Erythroblast (primary cell): Measurements from ENCODE around the gene C1orf116.

Source experiments
- DNase-seq, 2 experiments: peaks; one replicate each; lab custom pipeline; 2025; lab: John Stamatoyannopoulos, UW
- GATA1 ChIP-seq: IDR thresholded peaks from 2 replicates; pipeline ENCODE4 v1.6.1; 2011; ENCODE audit warnings: low read depth, mild to moderate bottlenecking, control low read depth, low read length, moderate library complexity
- POLR2A ChIP-seq: IDR thresholded peaks from 2 replicates; pipeline ENCODE4 v1.6.1; 2011; ENCODE audit warnings: mild to moderate bottlenecking, low read length

The C1orf116 gene

DNA sequence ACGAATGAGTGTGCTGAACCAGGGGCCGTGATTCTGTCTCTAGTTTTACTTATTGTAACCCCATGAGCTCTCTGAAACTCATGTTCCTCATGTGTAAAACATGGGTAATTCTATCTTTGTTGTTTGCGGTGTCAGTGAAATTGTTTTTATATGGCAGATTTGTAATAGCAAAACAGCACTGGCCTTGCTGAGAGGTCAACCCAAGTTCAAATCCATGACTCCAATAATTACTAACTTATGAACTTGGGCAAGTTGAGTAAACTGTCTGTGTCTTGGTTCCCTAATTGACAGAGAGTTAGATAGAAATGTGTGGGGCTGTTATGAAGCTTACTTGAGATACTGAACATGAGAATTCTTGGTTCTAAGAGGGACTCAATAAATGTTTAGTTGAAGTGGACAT lies 17.8 kb downstream of the C1orf116 start:
- TF ChIP-seq POLR2A (no peak), GATA1 (no peak)
- DNase-seq: no peak

DNA sequence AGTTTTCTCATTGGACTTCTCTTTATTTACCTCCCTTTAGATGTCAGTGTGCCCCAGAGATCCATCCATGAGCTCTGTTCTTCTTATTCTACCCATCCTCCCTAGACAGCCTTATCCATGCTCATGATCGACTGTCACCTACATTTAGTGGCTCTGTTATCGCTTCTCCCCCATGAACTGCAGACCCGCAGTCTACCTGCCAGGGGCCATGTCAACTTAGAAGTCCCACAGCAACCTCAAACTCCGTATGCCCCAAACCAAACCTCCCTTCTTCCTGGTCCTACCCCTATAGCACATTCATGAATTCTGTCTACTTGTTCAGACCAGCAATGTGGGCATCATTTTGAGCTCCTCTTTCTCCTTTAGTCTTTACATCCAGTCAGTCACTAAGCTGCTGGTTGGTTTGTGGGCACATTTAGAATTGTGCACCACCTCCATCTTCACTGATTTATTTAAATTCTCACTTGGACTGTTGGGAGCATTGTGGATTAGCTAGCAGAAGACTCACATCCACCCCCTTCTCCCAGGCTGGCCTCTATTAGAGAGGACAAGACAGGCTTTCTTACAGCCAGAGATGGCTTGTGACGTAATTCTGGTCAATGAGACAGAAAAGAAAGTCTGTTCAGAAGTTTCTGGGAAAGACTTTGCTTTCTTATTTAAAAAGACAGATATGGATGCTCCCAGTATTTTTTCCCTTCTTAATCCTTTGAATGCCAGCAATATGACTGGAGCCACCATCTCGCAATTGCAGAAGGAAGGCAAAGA lies 19.1 kb downstream of the C1orf116 start:
- no peak for DNase-seq
- TF ChIP-seq POLR2A (no peak), GATA1 (no peak)

DNA sequence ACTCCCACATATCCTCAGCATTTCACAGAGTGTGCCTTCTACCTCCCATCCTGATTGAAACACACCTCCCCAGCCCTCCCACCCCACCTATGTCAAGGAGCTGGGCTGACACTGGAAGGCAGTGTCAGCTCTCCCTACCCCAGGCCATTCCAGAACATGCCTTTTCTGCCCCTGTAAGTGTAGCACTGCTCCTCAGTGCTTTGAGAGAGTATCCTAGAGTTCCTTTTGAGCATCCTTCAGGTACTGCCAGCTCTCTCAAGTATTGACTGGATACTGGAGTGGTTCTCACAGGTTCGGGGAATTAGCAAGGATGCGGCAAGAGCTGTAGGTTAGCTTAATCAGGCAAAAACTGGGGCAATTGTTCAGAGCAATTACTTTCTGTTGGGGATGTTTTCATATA lies 21.8 kb downstream of the C1orf116 start:
- TF ChIP-seq GATA1 (no peak), POLR2A (no peak)
- DNase-seq: no peak

DNA sequence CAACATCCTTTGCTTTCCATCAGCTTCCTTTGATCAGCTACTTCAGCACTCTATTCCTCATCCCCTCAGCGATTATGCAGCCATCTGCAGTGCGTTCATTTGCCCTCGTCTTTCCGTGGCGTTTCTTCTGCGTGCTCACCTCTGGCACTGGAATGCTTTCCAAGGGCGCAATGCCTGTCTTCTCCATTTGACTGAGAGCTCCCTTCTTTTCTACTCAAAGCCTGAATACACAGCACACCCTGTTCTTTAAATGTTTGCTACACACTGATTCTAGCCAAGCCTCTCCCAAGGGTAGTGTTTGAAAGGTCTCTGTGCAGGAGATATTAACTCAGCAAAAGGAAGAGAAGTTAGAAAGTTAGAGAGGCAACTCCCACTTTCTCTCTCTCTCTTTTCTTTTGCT lies 22.6 kb downstream of the C1orf116 start:
- TF ChIP-seq GATA1 (no peak), POLR2A (no peak)
- DNase-seq: no peak

DNA sequence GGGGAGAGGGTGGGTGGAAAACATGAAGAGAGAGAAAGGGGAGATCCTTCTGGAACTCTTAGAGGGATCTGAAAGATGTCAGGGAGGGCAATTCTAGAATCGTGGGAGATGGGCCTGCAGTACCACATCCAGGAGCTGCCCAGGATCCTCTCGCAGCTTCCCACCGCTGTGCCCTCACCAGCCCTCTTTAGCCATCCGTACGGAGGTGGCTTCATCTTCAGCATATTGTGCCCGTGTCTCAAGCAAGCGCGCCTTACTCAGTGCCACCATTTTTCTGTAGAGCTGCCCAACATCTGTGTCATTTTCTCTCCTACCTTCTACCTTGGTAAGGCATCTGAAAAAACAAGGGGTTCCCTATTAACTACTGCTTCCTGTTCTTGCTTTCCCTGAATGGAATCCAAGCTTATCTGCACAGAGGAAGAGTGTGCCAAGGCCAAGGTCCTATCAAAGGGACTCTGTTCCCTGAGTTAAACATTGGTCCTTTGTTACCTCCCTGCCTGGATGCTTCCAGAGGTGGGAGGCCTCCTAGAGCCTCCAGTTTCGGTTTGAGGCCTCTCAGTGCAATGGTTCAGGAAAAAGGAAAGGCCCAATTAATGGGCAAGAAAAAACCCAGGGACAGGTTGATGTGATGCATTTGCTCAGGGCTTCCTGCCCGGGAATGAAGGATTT lies 23.2 kb downstream of the C1orf116 start:
- no peak for DNase-seq
- TF ChIP-seq POLR2A: no peak

DNA sequence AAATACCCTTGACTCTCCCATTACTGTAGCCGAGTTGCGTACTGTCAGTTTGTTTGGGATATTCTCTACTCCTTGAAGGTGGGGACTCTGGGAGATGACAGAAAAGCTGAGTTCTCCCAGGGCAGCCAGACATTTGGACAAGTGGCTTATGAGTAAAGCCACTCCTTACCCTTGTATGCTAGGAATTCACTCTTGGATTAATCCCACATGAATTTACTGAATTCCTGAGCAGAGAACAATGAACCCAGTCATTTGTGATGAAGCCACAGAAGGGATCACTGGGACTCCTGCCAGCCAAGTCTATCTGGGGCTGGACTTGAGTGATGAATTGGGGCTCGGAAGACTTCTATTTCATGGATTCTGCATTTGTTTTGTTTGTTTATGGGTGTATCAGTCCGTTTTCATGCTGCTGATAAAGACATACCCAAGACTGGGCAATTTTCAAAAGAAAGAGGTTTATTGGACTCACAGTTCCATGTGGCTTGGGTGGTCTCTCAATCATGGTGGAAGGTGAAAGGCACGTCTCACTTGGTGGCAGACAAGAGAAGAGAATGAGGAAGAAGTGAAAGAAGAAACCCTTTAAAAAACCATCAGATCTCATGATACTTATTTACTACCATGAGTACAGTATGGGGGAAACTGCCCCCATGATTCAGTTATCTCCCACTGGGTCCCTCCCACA lies 25.1 kb downstream of the C1orf116 start:
- TF ChIP-seq GATA1 (no peak), POLR2A (no peak)
- no peak for DNase-seq

DNA sequence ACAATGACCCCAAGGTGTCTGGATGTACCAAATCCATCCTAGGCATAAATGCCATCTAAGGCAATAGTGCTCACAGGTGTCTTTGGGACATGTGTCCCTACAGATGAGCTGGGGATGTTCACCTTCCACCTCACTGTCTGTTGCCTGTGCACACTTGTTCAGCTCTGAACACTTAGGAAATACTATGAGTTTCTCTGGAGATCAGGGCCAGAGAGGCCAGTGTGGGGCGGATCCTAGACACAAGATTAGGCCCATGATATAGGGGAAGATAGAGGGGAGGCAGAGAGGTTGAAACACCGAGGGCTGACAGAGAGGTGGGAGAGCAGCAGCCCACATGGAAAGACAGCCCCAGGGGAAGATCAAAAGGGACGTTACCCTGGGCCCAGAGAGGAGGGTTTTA lies 25.6 kb downstream of the C1orf116 start:
- TF ChIP-seq GATA1 (no peak), POLR2A (no peak)
- DNase-seq: peak in 1 of 2 experiments; percentile 14

DNA sequence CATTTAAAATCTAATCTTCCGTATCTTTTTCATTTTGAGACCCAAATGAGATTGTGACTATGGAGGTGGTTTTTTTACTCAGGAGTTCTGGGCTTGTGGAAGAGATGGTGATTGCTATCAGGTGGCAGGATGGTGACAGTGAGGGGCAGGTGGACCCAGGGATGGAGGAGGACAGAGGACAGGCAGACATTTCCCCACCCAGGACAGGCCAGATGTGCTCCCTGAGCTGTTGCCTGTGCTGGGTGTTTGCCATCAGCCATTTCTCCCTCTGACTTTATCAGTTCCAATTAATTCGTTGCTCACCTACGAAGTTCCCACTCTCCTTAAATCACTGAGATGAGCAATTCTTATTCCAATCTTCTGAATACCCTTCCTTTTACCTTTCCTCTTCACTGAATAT lies 26.5 kb downstream of the C1orf116 start:
- TF ChIP-seq POLR2A (no peak), GATA1 (no peak)
- DNase-seq: no peak

DNA sequence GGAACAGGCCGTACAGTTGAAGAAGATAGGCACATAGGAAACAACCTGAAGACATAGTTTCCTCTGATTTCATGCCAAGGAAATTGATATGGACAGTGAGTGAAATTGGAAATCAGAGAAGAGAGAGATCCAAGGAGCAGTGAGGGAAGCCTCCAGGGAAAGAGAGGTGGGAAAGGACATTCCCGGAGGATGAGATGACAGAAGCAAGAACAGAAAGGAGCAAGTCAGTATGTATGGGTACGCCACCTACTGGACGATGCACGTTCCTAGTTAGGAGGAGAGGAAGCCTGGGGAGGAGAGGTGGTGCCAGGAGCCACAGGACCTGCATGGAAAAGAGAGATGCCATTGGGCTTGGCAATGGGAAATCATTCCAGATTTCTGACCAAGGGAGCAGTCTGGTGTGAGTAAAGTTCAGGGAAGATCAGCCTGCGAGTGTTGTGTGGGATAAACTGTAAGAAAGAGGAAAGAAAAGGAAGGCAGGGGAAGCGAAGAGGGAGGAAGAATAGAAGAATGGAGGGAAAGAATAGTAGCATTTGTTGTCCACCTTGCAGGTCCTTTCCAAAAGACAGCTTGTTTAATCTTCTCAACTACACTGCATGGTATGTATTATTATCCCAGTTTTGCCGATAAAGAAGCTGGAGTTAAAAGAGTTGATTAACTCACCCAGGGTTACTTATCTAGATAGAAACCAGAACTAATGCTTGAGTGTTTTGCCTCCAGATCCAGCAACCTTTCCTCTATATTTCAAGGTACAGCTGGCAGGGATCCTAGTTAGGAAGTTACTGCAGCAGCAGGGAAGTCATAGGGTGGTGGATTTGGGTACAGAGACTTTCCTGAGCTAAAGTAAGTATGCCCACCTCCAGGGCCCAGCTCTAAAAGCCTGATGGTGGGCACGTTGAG lies 27.4 kb downstream of the C1orf116 start:
- TF ChIP-seq POLR2A (no peak), GATA1 (no peak)
- DNase-seq: peak; percentile 59 to 77

DNA sequence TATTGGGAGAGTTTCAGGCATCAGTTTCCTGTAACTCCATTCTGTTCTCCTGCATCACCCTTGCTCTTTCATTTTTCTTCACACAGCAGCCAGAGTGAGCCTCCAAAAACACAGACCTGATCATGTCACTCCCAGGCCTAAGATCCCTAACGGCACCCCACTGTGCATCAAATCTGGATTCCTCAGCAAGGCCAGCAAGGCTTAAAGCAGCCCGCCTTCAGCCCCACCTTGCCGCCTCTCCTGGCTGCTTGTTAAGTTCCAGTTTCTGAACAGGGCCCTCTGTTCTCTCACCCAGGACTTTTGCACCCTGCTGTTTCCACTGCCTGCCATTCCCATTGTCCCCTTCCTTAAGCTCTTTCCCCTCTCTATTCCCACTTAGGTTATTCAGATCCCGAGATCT lies 29.3 kb downstream of the C1orf116 start:
- TF ChIP-seq POLR2A: no peak
- TF ChIP-seq GATA1: no peak
- DNase-seq: no peak

DNA sequence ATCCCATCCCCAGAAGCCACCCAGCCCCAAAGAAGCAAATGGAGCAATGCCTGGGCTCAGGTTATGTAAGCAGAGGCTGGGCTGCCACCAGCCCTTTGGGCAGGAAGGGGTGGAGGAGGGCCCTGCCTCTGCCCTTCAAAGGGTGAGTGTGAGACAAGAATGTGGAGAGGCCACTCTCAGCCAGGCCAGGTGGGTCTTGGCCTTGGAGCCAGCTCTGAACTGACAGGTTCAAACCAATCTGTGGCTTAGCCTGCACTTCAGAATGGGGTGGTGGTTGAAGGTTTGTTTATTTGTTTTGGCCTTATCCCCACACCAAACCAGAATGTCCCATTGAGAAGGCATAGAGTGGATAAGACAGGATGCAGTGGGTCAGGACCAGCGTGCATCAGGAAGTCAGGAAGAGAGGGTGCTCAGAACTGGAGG lies 29.8 kb downstream of the C1orf116 start:
- no peak for DNase-seq
- no peak for TF ChIP-seq GATA1
- TF ChIP-seq POLR2A: no peak

DNA sequence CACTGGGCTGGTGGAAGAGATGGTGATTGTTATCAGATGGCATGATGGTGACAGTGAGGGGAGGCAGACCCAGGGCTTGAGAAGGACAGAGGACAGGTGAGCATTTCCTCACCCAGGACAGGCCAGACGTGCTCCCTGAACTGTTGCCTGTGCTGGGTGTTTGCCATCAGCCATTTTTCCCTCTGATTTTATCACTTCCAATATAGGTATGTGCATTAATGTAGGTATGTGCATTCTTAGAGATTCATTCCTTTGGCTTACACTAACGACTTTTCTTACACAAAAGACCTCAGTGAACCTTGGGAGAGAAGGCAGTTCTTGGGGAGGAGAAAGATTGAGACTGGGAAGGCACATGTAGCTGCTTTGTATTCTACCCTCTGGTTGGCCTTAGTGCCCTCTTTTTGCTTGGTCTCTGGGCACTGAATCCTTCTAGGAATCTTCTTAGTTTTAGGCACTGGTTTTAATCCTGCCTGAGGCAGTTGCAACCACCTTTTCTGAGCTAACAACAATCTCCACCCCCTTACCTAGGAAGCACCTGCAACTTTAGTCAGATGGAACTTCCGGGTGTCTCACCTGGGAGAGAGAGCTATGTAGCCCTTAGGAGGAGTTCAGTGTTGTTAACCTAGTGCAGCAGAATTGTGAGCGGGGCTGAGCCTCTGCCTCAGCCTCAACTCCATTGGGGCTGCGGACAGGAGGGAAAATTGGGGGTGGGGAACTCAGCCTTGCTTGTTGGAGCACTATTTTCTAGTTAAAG lies 30.9 kb downstream of the C1orf116 start:
- DNase-seq: no peak
- TF ChIP-seq GATA1 (no peak), POLR2A (no peak)

DNA sequence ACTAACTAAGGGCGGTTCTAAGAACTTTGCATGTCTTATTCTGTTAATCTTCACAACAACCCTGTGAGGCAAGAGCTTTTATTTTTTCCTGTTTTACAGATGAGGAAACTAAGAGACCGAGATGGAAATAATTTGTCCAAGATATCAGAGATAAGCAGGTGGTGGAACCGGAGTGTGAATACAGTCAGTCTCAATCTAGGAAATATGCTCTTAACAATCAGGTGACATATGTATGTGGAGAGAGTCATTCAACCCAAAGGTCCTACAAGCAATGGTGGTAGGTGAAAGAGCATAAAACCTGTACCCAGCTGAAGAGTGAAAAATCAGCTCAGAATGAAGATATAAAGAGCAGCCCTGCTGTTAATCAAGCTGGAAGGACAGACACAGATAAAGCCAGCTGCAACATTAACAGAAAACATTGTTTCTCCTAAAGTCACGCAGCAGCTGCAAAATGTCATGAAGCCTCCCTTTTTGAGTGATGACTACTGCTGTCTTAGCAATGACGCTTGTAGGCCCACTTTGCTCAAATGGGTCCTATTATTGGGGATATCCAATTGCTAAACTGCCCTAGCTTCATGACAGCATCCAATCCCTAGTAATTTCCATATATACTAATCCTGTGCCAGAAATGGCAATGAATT lies 31.8 kb downstream of the C1orf116 start:
- no peak for DNase-seq
- TF ChIP-seq POLR2A (no peak), GATA1 (no peak)

DNA sequence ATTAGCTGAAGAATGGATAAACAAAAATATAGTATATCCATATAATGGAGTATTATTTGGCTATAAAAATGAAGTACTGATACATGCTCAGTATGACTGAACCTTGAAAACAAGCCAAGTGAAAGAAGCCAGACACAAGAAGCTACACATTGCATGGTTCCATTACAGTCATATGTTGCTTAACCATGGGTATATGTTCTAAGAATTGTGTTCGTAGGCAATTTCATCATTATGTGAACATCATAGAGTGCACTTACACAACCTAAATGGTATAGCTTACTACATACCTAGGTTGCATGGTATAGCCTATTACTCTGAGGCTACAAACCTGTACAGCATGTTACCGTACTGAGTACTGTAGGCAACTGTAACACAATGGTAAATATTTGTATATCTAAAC lies 33.7 kb downstream of the C1orf116 start:
- DNase-seq: no peak
- TF ChIP-seq GATA1: no peak
- TF ChIP-seq POLR2A: no peak
